HG02970 (cell line): ENCODE data around the gene CTDP1.

Source experiments
- ATAC-seq: cut with Tn5 transposase; IDR thresholded peaks from one replicate; pipeline ENCODE4 v1.9.1; 2021; ENCODE audit warnings: mild to moderate bottlenecking, moderate library complexity, moderate number of reproducible peaks; ENCODE audit not compliant: unreplicated experiment, low FRiP score

The CTDP1 gene

GRCh38 chr18:79803611-79804051 is 124.0 kb downstream of the CTDP1 start:
- no peak for ATAC-seq
